PFSK-1 (cell line): ENCODE data around the gene IL12B.

ENCODE experiments used
- FOXP2 ChIP-seq: optimal IDR thresholded peaks from 2 replicates; pipeline ENCODE3; 2011; ENCODE audit warnings: borderline replicate concordance, control low read depth, inconsistent platforms; ENCODE audit not compliant: insufficient read depth; ENCODE audit errors: extremely low read length, extremely low read depth
- POLR2AphosphoS5 ChIP-seq: IDR thresholded peaks from 2 replicates; pipeline ENCODE4 v1.6.1; 2012; ENCODE audit warnings: low read depth, mild to moderate bottlenecking, control low read depth, low read length, moderate library complexity
- SIN3A ChIP-seq: IDR thresholded peaks from 2 replicates; pipeline ENCODE4 v1.6.1; 2012; ENCODE audit warnings: mild to moderate bottlenecking, low read length, moderate library complexity, borderline replicate concordance; ENCODE audit not compliant: insufficient read depth
- TAF1 ChIP-seq: IDR thresholded peaks from 2 replicates; pipeline ENCODE4 v1.6.1; 2012; ENCODE audit warnings: low read length, control low read depth, borderline replicate concordance; ENCODE audit not compliant: insufficient read depth
- TF ChIP-seq, protein P1 (sequence below), 2 experiments: IDR thresholded peaks; 2 replicates each; pipeline versions ENCODE4 v1.6.1 to v1.8.0; 2011 to 2012; ENCODE audit warnings: low read depth in 2 of 2, low read length in 2 of 2, control low read depth in 1 of 2, inconsistent platforms in 1 of 2, mild to moderate bottlenecking in 1 of 2, moderate library complexity in 1 of 2; ENCODE audit not compliant: insufficient read depth in 1 of 2

IL12B gene

DNA sequence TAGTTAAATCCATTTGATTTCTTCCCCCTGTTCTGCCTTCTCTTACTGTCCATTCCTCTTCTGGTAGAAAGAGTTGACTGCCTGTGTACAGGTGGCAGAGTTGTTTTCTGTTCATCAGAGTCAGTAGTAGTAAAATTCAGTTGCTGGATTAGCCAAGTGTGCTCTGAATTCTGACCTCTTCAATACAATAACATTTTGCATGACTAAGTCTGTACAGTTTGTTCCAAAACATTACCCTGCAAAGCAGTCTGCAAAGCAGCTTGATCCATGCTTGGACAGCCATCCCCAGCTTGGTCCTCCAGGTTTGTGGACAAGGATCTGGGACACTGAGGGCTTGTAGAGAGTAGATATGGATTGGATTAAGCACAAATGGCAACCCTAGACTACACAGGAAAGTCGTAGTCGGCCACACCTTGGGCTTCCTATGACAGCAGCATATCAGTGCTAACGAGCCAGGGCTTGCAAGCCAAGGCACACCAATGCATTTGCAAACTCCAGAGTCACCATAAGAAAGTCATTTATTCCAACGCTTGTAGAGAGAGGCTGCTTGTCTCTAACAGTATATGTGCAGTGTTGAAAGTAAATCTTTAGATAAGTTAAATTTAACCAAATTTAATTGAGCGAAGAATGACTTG is 25.2 kb downstream of the IL12B start:
- TF ChIP-seq FOXP2 (no peak), TAF1 (no peak), SIN3A (no peak), POLR2AphosphoS5 (no peak)
- TF ChIP-seq, protein P1, sequence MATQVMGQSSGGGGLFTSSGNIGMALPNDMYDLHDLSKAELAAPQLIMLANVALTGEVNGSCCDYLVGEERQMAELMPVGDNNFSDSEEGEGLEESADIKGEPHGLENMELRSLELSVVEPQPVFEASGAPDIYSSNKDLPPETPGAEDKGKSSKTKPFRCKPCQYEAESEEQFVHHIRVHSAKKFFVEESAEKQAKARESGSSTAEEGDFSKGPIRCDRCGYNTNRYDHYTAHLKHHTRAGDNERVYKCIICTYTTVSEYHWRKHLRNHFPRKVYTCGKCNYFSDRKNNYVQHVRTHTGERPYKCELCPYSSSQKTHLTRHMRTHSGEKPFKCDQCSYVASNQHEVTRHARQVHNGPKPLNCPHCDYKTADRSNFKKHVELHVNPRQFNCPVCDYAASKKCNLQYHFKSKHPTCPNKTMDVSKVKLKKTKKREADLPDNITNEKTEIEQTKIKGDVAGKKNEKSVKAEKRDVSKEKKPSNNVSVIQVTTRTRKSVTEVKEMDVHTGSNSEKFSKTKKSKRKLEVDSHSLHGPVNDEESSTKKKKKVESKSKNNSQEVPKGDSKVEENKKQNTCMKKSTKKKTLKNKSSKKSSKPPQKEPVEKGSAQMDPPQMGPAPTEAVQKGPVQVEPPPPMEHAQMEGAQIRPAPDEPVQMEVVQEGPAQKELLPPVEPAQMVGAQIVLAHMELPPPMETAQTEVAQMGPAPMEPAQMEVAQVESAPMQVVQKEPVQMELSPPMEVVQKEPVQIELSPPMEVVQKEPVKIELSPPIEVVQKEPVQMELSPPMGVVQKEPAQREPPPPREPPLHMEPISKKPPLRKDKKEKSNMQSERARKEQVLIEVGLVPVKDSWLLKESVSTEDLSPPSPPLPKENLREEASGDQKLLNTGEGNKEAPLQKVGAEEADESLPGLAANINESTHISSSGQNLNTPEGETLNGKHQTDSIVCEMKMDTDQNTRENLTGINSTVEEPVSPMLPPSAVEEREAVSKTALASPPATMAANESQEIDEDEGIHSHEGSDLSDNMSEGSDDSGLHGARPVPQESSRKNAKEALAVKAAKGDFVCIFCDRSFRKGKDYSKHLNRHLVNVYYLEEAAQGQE (IDR thresholded peaks at IDR 0.05; ENCODE audit: insufficient read depth in 1 of 2, low read depth in 2 of 2, low read length in 2 of 2): no peak

DNA sequence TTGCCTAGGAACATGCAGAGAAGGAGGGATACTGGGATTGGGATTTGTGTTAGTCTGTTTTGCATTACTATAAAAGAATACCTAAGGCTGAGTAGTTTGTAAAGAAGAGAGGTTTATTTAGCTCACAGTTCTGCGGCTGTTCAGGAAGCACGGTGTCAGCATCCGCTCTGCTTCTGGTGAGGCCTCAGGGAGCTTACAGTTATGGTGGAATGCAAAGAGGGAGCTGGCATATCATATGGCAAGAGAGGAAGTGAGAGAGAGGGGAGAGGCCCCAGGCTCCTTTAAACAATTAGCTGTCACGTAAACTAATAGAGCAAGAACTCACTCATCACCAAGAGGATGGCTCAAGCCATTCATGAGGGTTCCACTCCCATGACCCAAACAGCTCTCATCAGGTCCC is 27.0 kb downstream of the IL12B start:
- TF ChIP-seq SIN3A (no peak), FOXP2 (no peak), TAF1 (no peak), POLR2AphosphoS5 (no peak)
- TF ChIP-seq, protein P1 (IDR thresholded peaks at IDR 0.05; ENCODE audit: insufficient read depth in 1 of 2, low read depth in 2 of 2, low read length in 2 of 2): no peak

GRCh38 chr5:159301466-159301865 is 28.8 kb downstream of the IL12B start:
- TF ChIP-seq, protein P1 (IDR thresholded peaks at IDR 0.05; ENCODE audit: insufficient read depth in 1 of 2, low read depth in 2 of 2, low read length in 2 of 2): no peak
- TF ChIP-seq SIN3A: no peak

- TF ChIP-seq TAF1: no peak
- no peak for TF ChIP-seq POLR2AphosphoS5
- TF ChIP-seq SIN3A: no peak
- no peak for TF ChIP-seq FOXP2
- TF ChIP-seq, protein P1 (IDR thresholded peaks at IDR 0.05; ENCODE audit: insufficient read depth in 1 of 2, low read depth in 2 of 2, low read length in 2 of 2): no peak
Observed at GRCh38 chr5:159294921-159295320, 35.4 kb downstream of the IL12B start.

GRCh38 chr5:159290741-159291140 is 39.5 kb downstream of the IL12B start:
- TF ChIP-seq SIN3A: no peak
- no peak for TF ChIP-seq TAF1
- no peak for TF ChIP-seq POLR2AphosphoS5
- no peak for TF ChIP-seq FOXP2
- TF ChIP-seq, protein P1 (IDR thresholded peaks at IDR 0.05; ENCODE audit: insufficient read depth in 1 of 2, low read depth in 2 of 2, low read length in 2 of 2): no peak
